ENCODE data around the gene PLCB1. TPM values are rescaled to one million over a fixed set of nuclear protein-coding genes. Genes with fewer than 3 reads are reported as not detected.
"Not testable (repeated sequence)": the region's sequence is repeated elsewhere in the genome, so short reads cannot be mapped to it uniquely, and the experiment has no call there.

Gene PLCB1
- total RNA-seq, 2 experiments from 2014 or later: 1.9 to 2.2 TPM

DNA sequence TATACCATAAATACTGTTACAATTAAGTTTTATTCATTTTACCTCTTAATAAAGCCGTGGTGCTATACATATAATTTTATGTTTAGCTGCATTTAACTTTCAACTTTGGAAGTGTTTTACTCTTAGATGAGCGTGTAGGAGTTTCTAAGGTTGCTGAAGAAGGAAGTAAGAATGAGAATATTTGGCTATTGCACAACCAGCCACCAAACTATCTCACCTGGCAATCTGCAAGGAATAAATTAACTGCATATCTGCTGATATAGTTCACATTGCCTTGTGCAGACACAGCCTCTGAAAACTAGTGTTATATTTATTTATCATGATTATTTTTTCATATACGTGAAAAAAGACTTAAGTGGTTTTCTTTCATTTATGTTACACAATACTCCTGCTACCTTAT, 230.4 kb downstream of the PLCB1 start:
- H3K9me3 Mint-ChIP-seq: no peaks in the 10 kb centered on the region
- no peak overlapping the region for H3K4me3 Mint-ChIP-seq
- no peak for DNase-seq
- ChIA-PET CTCF (no interaction called here), POLR2A (no interaction called here)
- no peak overlapping the region for H3K27ac Mint-ChIP-seq
- H3K36me3 Mint-ChIP-seq (ENCODE audit: low read depth): no peaks in the 10 kb centered on the region
- H3K27me3 Mint-ChIP-seq: no peaks in the 10 kb centered on the region
- H3K4me1 Mint-ChIP-seq: no peaks in the 10 kb centered on the region

DNA sequence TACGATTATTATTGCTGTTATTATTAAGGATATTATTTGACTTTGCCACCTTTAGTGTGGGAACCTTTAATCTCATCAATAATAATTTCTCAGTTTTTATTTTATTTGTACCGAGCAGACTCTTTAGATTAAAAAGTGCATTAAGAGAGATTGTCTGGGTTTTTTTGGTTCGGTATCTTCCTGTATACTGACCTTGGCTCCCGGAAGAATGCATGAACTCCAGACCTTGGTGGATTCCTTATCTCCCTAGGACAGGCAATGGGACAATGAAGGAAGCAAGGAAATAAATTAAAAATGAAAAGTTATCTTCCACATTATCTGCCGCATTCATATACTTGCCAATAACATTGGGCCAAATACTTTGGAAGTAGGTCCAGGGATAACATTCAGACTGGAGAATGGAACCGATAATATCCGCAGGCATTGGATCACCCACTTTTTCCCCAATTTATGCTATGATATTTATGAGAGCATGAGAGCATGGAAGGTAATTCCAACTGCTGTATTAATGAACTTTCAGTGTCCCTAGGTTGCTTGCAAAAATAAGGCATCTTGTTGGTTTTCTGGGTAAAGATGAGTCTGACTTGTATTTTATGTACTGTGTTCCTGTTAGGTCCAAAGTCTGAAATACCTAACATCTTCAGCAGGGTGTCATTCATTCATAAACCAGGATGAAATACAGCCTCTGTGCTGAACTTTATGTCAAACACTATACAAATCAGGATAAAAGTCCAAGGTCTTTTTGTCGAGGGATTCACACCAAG, 232.1 kb downstream of the PLCB1 start:
- CTCF ChIA-PET: no interaction called here
- Mint-ChIP-seq H3K36me3 (ENCODE audit: low read depth) (no peaks in the 10 kb centered on the region), H3K27me3 (no peaks in the 10 kb centered on the region), H3K9me3 (no peaks in the 10 kb centered on the region), H3K4me3 (no peak overlapping the region), H3K4me1 (peaks cover 4% of the 10 kb centered on the region), H3K27ac (no peak overlapping the region)
- POLR2A ChIA-PET: no interaction called here
- DNase-seq: no peak

DNA sequence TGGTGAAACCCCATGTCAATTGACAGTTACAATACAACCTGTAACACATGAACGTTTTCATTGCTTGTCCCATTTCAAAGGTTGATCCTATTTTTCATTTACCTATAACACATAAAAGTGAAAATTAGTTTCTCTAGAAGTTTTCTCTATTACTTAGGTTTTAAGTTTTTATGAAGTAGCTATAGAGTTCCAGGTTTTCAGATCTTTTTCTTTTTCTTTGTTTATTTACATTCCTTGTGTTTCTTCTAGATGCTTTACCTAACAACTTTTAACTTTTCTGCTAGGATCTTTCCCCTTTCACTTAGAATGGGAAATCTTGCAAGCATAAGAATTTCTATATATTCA, 232.6 kb downstream of the PLCB1 start:
- H3K9me3 Mint-ChIP-seq: no peaks in the 10 kb centered on the region
- no peaks in the 10 kb centered on the region for H3K27me3 Mint-ChIP-seq
- no peak overlapping the region for H3K4me3 Mint-ChIP-seq
- no peak for DNase-seq
- no peak overlapping the region for H3K27ac Mint-ChIP-seq
- H3K36me3 Mint-ChIP-seq (ENCODE audit: low read depth): no peaks in the 10 kb centered on the region
- peaks cover 5% of the 10 kb centered on the region for H3K4me1 Mint-ChIP-seq
- ChIA-PET POLR2A (no interaction called here), CTCF (no interaction called here)

DNA sequence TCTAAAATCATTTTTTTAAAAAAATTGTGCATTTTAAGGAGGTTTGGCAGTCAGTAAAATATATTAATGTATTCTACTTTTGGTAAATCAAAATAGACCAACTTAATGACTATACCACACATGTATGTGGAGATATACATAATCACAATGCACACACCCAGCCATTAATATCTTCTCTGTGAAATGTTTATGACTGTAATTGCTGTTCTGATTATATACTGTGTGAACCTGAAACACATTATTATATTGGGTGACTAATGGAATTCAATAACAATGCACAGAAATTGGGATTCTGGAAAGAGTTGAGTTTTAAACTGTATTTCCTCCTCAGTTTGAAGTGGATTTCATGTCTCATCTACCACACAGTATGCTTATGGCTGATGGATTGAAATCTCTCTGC, 233.6 kb downstream of the PLCB1 start:
- H3K9me3 Mint-ChIP-seq: no peaks in the 10 kb centered on the region
- CTCF ChIA-PET: no interaction called here
- no peak overlapping the region for H3K27ac Mint-ChIP-seq
- H3K4me3 Mint-ChIP-seq: no peak overlapping the region
- peaks cover 5% of the 10 kb centered on the region for H3K4me1 Mint-ChIP-seq
- H3K27me3 Mint-ChIP-seq: no peaks in the 10 kb centered on the region
- POLR2A ChIA-PET: no interaction called here
- no peaks in the 10 kb centered on the region for H3K36me3 Mint-ChIP-seq (ENCODE audit: low read depth)
- no peak for DNase-seq

DNA sequence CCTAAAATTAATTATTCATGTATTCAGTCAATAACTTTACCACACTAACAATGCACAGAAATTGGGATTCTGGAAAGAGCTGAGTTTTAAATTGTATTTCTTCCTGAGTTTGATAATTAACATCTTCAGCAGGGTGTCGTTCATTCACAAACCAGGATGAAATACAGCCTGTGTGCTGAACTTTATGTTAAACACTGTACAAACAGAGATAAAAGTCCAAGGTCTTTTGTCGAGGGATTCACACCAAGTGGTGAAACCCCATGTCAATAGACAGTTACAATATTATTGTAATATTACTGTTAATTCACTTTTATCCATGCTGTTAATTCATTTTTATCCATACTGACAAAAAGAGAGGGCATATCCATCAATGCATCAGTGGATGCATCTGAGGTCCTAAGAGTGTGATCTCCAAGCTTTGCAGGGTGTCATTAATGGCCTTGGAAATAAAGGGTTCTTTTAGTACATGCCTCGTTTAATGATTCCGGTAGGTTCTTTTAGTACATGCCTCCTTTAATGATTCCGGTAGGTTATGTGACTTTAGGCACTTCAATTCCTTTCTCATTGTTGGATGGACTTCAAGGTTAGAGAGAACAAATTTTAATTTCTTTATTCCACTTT, 234.3 kb downstream of the PLCB1 start:
- ChIA-PET CTCF (no interaction called here), POLR2A (no interaction called here)
- H3K27me3 Mint-ChIP-seq: no peaks in the 10 kb centered on the region
- H3K9me3 Mint-ChIP-seq: no peaks in the 10 kb centered on the region
- no peak for DNase-seq
- H3K27ac Mint-ChIP-seq: no peak overlapping the region
- peaks cover 5% of the 10 kb centered on the region for H3K4me1 Mint-ChIP-seq
- H3K36me3 Mint-ChIP-seq (ENCODE audit: low read depth): no peaks in the 10 kb centered on the region
- no peak overlapping the region for H3K4me3 Mint-ChIP-seq

DNA sequence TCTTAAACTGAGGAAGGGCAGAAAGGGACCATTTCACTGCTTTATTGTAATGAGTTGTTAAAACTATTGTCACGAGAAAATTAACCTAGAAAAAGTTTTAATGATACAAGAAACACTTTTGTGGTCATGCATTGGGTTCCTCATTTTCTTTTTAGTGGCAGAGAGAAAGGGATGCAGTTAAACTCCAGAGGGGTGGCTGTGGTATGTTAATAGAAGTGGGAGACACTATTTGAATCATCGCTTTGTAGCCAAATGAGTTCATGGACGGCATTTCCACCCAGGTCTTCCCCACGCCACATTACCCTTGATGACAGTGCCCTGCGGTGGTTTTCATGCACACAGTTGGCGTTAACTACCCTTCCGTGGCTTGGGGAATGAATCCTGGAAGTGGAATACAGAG, 235.6 kb downstream of the PLCB1 start:
- DNase-seq: no peak
- no peaks in the 10 kb centered on the region for H3K27me3 Mint-ChIP-seq
- H3K9me3 Mint-ChIP-seq: no peaks in the 10 kb centered on the region
- H3K4me1 Mint-ChIP-seq: peaks cover 5% of the 10 kb centered on the region
- no peak overlapping the region for H3K4me3 Mint-ChIP-seq
- no peak overlapping the region for H3K27ac Mint-ChIP-seq
- no peaks in the 10 kb centered on the region for H3K36me3 Mint-ChIP-seq (ENCODE audit: low read depth)
- ChIA-PET CTCF (no interaction called here), POLR2A (no interaction called here)

DNA sequence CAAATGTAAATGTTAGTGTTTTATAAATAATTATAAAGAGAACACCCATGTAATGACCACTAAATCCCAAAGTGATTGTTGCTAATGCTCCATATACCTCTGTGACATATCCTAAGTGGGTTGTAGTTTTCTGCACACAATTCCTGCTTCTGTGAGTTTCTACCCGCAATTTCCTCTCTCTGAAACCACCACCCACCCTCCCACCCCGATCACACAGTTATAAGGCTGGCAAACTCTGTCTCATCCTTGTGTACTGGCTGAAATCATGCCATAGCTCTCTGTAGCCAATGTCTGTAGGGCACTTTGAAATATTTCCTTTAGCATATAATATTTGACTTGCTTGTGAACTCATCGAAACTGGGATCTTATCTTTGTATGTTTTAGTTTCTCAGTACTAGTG, 236.6 kb downstream of the PLCB1 start:
- ChIA-PET CTCF (no interaction called here), POLR2A (no interaction called here)
- Mint-ChIP-seq H3K27me3 (no peaks in the 10 kb centered on the region), H3K4me3 (no peak overlapping the region), H3K27ac (no peak overlapping the region), H3K4me1 (peaks cover 5% of the 10 kb centered on the region), H3K36me3 (ENCODE audit: low read depth) (no peaks in the 10 kb centered on the region), H3K9me3 (no peaks in the 10 kb centered on the region)
- DNase-seq: no peak

DNA sequence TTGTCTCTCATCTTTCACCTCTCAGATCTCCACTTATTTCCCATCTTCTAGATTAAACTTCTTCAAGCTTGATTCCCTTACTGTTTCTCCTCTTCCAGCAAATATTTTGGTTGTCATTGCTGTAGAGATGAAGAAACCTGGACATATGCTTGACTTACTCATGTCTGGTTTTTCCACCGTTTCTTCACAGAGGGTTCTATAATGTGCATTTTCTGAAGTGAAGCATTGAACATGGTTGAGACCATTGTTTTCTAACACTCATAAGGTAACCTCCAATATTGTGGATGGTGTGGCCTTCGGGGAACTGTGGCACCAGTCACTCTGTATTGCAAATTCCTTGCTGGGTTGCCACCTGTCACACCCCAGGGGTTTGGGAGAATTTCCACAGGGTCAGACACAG, 237.2 kb downstream of the PLCB1 start:
- no peak overlapping the region for H3K27ac Mint-ChIP-seq

DNA sequence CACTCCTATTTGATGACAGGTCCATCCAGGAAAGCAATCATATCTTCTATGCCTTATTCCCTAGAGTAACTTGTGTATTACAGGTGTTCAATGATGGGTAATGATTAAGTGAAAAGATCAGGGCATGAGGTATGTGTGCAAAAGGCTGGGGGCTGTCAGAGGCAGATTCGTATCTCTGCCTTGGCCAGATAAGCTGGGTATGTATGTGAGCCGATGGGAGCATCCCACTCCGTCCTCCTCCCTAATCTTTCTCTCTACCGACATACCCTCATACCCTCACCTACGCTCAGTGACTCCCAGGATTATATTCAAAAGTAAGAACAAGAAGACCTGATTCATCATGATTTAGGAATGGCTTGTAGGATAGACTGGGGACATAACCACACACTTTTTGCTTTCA, 238.7 kb downstream of the PLCB1 start:
- Mint-ChIP-seq H3K27ac (no peak overlapping the region), H3K4me3 (no peak overlapping the region), H3K36me3 (ENCODE audit: low read depth) (no peaks in the 10 kb centered on the region), H3K27me3 (no peaks in the 10 kb centered on the region), H3K4me1 (peaks cover 5% of the 10 kb centered on the region), H3K9me3 (no peaks in the 10 kb centered on the region)
- CTCF ChIA-PET: interaction anchor here (0.9 kb wide), 1 partner anchor 19 kb away, joined by 4 read pairs; no protein-coding TSS in a partner anchor
- DNase-seq: no peak
- POLR2A ChIA-PET: no interaction called here

More for the DNA sequence above, 237.2 kb downstream of the PLCB1 start:
- no peaks in the 10 kb centered on the region for H3K9me3 Mint-ChIP-seq
- no peaks in the 10 kb centered on the region for H3K36me3 Mint-ChIP-seq (ENCODE audit: low read depth)
- no peaks in the 10 kb centered on the region for H3K27me3 Mint-ChIP-seq
- H3K4me1 Mint-ChIP-seq: peaks cover 5% of the 10 kb centered on the region
- ChIA-PET POLR2A (no interaction called here), CTCF (no interaction called here)
- DNase-seq: no peak
- H3K4me3 Mint-ChIP-seq: no peak overlapping the region

DNA sequence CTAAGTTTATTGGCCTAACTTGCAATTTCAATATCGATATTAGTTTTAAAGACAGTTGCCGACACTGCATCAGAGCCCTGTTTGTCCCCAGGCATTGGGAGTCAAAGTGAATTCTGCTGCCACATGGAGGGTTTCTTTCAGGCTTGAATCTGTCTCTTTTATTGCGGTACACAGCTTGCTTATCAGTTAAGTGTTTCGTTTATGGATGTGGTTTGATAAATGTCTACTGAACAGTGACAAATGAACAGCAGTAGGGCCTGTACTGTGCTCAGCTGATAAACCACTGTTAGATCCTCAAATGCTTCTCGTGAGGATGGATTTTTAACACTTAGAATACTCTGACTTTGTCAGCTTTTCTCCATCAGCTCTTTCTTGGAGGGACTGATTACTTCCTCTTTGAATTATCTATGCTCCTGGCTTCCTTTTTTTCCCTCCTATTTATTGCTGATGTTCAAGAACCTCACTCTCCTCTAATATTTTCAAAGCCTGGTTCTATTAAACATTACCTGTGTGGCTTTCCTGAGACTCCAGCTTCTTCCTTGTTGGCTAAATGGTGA, 240.8 kb downstream of the PLCB1 start:
- Mint-ChIP-seq H3K27ac (no peak overlapping the region), H3K9me3 (no peaks in the 10 kb centered on the region), H3K4me1 (peaks cover 5% of the 10 kb centered on the region), H3K4me3 (no peak overlapping the region), H3K36me3 (ENCODE audit: low read depth) (no peaks in the 10 kb centered on the region), H3K27me3 (no peaks in the 10 kb centered on the region)
- ChIA-PET POLR2A (no interaction called here), CTCF (interaction anchor here (2.3 kb wide), 1 partner anchor 15 kb away, joined by 9 read pairs; no protein-coding TSS in a partner anchor)
- DNase-seq: no peak

DNA sequence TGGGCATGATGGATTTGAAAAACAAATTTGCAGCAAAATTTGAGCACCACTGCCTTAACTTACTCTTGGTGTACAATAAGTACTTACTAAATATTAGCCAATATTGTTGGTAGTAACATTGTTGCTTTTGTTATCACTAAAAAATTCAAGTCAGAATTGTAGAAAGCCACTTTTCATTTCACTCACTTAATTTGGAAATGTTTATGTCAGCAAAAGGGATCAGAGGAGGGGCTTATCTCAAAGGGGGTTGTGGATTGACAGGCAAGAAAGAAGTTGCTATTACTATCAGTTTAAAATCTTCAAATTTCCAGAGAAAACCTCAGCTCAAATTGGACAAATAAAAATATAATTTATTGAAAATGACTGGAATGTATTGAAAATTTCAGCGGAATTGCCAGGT, 241.5 kb downstream of the PLCB1 start:
- peaks cover 5% of the 10 kb centered on the region for H3K4me1 Mint-ChIP-seq
- no peaks in the 10 kb centered on the region for H3K27me3 Mint-ChIP-seq
- POLR2A ChIA-PET: no interaction called here
- no peaks in the 10 kb centered on the region for H3K9me3 Mint-ChIP-seq
- no peak for DNase-seq
- CTCF ChIA-PET: interaction anchor here (2.3 kb wide), 1 partner anchor 15 kb away, joined by 9 read pairs; no protein-coding TSS in a partner anchor
- no peaks in the 10 kb centered on the region for H3K36me3 Mint-ChIP-seq (ENCODE audit: low read depth)
- H3K27ac Mint-ChIP-seq: no peak overlapping the region
- H3K4me3 Mint-ChIP-seq: no peak overlapping the region

DNA sequence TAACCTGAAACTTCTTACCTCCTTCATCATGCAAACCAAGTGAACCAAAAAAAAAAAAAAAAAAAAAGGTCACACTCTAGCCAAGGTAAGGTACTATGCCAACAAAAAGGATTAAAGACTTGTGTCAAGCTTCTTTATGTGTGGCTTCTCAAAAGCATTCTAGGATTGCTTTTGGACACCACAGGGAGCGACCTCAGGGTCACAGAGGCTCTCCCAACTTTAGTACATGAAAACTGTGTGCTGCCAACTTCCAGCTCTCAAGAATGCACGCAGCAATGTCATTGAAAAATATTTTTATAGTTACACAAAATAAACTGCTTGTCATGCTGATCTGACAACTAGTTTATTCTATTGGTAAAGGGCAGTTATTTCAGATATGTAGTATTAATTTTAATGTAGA, 243.8 kb downstream of the PLCB1 start:
- H3K4me1 Mint-ChIP-seq: no peaks in the 10 kb centered on the region

DNA sequence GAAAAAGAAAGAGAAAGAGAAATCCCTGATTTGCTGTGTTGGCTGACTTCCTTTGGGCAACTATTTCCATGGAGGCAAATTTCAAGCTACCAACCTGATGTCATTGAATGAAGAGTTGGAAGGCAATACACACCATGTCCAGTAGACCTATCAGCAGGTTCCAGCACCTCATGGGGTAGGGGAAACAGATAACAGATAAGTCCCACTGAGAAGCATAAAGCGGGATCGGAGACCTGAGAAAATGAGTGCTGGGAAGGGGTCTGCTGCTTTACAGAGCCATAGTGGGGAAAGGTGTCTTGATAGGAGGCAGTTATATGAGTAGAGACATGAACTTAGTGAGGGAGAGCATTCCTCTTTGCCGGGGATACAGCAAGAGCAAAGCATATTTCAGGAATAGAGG, 244.9 kb downstream of the PLCB1 start:
- Mint-ChIP-seq H3K9me3 (no peaks in the 10 kb centered on the region), H3K27me3 (no peaks in the 10 kb centered on the region), H3K4me3 (no peak overlapping the region), H3K27ac (no peak overlapping the region), H3K36me3 (ENCODE audit: low read depth) (no peaks in the 10 kb centered on the region), H3K4me1 (no peaks in the 10 kb centered on the region)
- POLR2A ChIA-PET: no interaction called here
- CTCF ChIA-PET: no interaction called here
- DNase-seq: no peak

More for the DNA sequence above, 243.8 kb downstream of the PLCB1 start:
- Mint-ChIP-seq H3K27me3 (no peaks in the 10 kb centered on the region), H3K36me3 (ENCODE audit: low read depth) (no peaks in the 10 kb centered on the region), H3K9me3 (no peaks in the 10 kb centered on the region), H3K4me3 (no peak overlapping the region), H3K27ac (no peak overlapping the region)
- DNase-seq: no peak
- ChIA-PET CTCF (interaction anchor here (0.7 kb wide), 1 partner anchor 213 kb away, joined by 5 read pairs; no protein-coding TSS in a partner anchor), POLR2A (interaction anchor here (0.6 kb wide), 1 partner anchor 439 kb away, joined by 3 read pairs; no protein-coding TSS in a partner anchor)

DNA sequence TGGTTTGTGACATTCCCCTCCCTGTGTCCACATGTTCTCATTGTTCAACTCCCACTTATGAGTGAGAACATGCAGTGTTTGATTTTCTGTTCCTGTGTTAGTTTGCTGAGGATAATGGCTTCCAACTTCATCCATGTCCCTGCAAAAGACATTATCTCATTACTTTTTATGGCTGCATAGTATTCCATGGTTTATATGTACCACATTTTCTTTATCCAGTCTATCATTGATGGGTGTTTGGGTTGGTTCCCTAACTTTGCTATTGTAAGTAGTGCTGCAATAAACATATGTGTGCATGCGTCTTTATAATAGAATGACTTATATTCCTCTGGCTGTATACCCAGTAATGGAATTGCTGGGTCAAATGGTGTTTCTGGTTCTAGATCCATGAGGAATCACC, 247.1 kb downstream of the PLCB1 start:
- POLR2A ChIA-PET, H3K27me3 Mint-ChIP-seq: not testable (repeated sequence)

More for the DNA sequence above, 247.1 kb downstream of the PLCB1 start:
- CTCF ChIA-PET; DNase-seq; H3K4me3 Mint-ChIP-seq; H3K36me3 Mint-ChIP-seq (ENCODE audit: low read depth); H3K27ac Mint-ChIP-seq; H3K4me1 Mint-ChIP-seq; H3K9me3 Mint-ChIP-seq: not testable (repeated sequence)

Measured in activated CD4-positive, alpha-beta memory T cell treated with anti-CD3 and anti-CD28 coated beads, Interleukin-2, amount 10 ng/mL, durations not matched to agents 7 days and 5 days (primary cell).